ENCODE data around the gene COL28A1. TPM values are rescaled to one million over a fixed set of nuclear protein-coding genes. Genes with fewer than 3 reads are reported as not detected.
A peak's percentile ranks its signal among the peaks of the same experiment; 100 is the strongest.

Gene COL28A1
- total RNA-seq, 3 donors from 2014 or later (not counting 1 experiment from before 2014, with no cell fraction given), result 0.28 to 0.84 (median 0.45) TPM

GRCh38 chr7:7428806-7429205, 106.9 kb downstream of the COL28A1 start:
- H3K9me3 ChIP-seq (ENCODE audit: control insufficient read depth, insufficient read depth, low read length), result no peaks in the 10 kb centered on the region
- TF ChIP-seq CTCF (IDR thresholded peaks at IDR 0.05), result no peak
- Mint-ChIP-seq H3K9me3 (no peaks in the 10 kb centered on the region), H3K4me3 (no peak overlapping the region), H3K4me1 (peaks cover 0 to 7% of the 10 kb centered on the region in 2 donors), H3K36me3 (no peaks in the 10 kb centered on the region), H3K27ac (no peak overlapping the region), H3K27me3 (ENCODE audit: low read depth in 2 of 2) (peaks cover 12 to 18% of the 10 kb centered on the region in 2 donors)
- H3K27me3 ChIP-seq (ENCODE audit: control insufficient read depth, insufficient read depth, low read length), result no peaks in the 10 kb centered on the region
- 91% methylated on average over 4 of the region's 4 CpGs for WGBS (ENCODE audit: insufficient coverage)
- H3K4me1 ChIP-seq (ENCODE audit: control insufficient read depth, insufficient read depth, low read length), result peaks cover 5% of the 10 kb centered on the region
- no peak overlapping the region for H3K27ac ChIP-seq (ENCODE audit: low read length)
- no peak for ATAC-seq
- intact Hi-C loops (cut with micrococcal nuclease), result loop anchor here (10.0 kb wide), 3 partner anchors 96 to 336 kb away; no protein-coding TSS in a partner anchor
- H3K36me3 ChIP-seq (ENCODE audit: control insufficient read depth, insufficient read depth, low read length), result no peaks in the 10 kb centered on the region
- DNase-seq, result no peak
- no peak overlapping the region for H3K4me3 ChIP-seq (ENCODE audit: low read length)

- DNase-seq (no peak), ATAC-seq (no peak)
- Mint-ChIP-seq H3K27me3 (ENCODE audit: low read depth in 2 of 2) (peaks cover 12 to 18% of the 10 kb centered on the region in 2 donors), H3K27ac (no peak overlapping the region), H3K36me3 (no peaks in the 10 kb centered on the region), H3K4me1 (peaks cover 0 to 7% of the 10 kb centered on the region in 2 donors), H3K9me3 (no peaks in the 10 kb centered on the region), H3K4me3 (no peak overlapping the region)
- no peak overlapping the region for H3K27ac ChIP-seq (ENCODE audit: low read length)
- WGBS (ENCODE audit: insufficient coverage), result 91% methylated on average over 1 of the region's 1 CpG
- intact Hi-C loops (cut with micrococcal nuclease), result loop anchor here (10.0 kb wide), 3 partner anchors 97 to 337 kb away; no protein-coding TSS in a partner anchor
- H3K27me3 ChIP-seq (ENCODE audit: control insufficient read depth, insufficient read depth, low read length), result no peaks in the 10 kb centered on the region
- TF ChIP-seq CTCF (IDR thresholded peaks at IDR 0.05), result no peak
- no peaks in the 10 kb centered on the region for H3K36me3 ChIP-seq (ENCODE audit: control insufficient read depth, insufficient read depth, low read length)
- no peak overlapping the region for H3K4me3 ChIP-seq (ENCODE audit: low read length)
- H3K4me1 ChIP-seq (ENCODE audit: control insufficient read depth, insufficient read depth, low read length), result peaks cover 5% of the 10 kb centered on the region
- H3K9me3 ChIP-seq (ENCODE audit: control insufficient read depth, insufficient read depth, low read length), result no peaks in the 10 kb centered on the region
Measured at GRCh38 chr7:7427363-7427762, 108.3 kb downstream of the COL28A1 start.

GRCh38 chr7:7426676-7427075, 109.0 kb downstream of the COL28A1 start:
- H3K27ac ChIP-seq (ENCODE audit: low read length), result no peak overlapping the region
- no peaks in the 10 kb centered on the region for H3K9me3 ChIP-seq (ENCODE audit: control insufficient read depth, insufficient read depth, low read length)
- Mint-ChIP-seq H3K9me3 (no peaks in the 10 kb centered on the region), H3K27me3 (ENCODE audit: low read depth in 2 of 2) (peaks cover 12 to 14% of the 10 kb centered on the region in 2 donors), H3K27ac (no peak overlapping the region), H3K4me3 (no peak overlapping the region), H3K36me3 (no peaks in the 10 kb centered on the region), H3K4me1 (peaks cover 0 to 7% of the 10 kb centered on the region in 2 donors)
- no peaks in the 10 kb centered on the region for H3K36me3 ChIP-seq (ENCODE audit: control insufficient read depth, insufficient read depth, low read length)
- no peak overlapping the region for H3K4me3 ChIP-seq (ENCODE audit: low read length)
- WGBS (ENCODE audit: insufficient coverage), result 97% methylated on average over 2 of the region's 2 CpGs
- H3K4me1 ChIP-seq (ENCODE audit: control insufficient read depth, insufficient read depth, low read length), result peaks cover 5% of the 10 kb centered on the region
- H3K27me3 ChIP-seq (ENCODE audit: control insufficient read depth, insufficient read depth, low read length), result no peaks in the 10 kb centered on the region
- intact Hi-C loops (cut with micrococcal nuclease), result loop anchor here (10.0 kb wide), 3 partner anchors 98 to 338 kb away; no protein-coding TSS in a partner anchor
- ATAC-seq, result no peak
- no peak for DNase-seq
- no peak for TF ChIP-seq CTCF (IDR thresholded peaks at IDR 0.05)

GRCh38 chr7:7425321-7425720, 110.4 kb downstream of the COL28A1 start:
- intact Hi-C loops (cut with micrococcal nuclease), result loop anchor here (2.0 to 10.0 kb wide), 4 partner anchors 99 to 339 kb away; no protein-coding TSS in a partner anchor
- no peak for ATAC-seq

More at GRCh38 chr7:7425321-7425720, 110.4 kb downstream of the COL28A1 start:
- no peak for DNase-seq
- peaks cover 0 to 7% of the 10 kb centered on the region in 2 donors for H3K4me1 Mint-ChIP-seq
- H3K36me3 Mint-ChIP-seq, result no peaks in the 10 kb centered on the region
- H3K36me3 ChIP-seq (ENCODE audit: control insufficient read depth, insufficient read depth, low read length), result no peaks in the 10 kb centered on the region
- no peaks in the 10 kb centered on the region for H3K9me3 ChIP-seq (ENCODE audit: control insufficient read depth, insufficient read depth, low read length)
- no peaks in the 10 kb centered on the region for H3K9me3 Mint-ChIP-seq
- no peak overlapping the region for H3K27ac ChIP-seq (ENCODE audit: low read length)
- TF ChIP-seq CTCF (IDR thresholded peaks at IDR 0.05), result no peak
- peak overlapping the region; percentile 45 for H3K4me3 Mint-ChIP-seq
- H3K4me1 ChIP-seq (ENCODE audit: control insufficient read depth, insufficient read depth, low read length), result peaks cover 5% of the 10 kb centered on the region
- peaks cover 0 to 4% of the 10 kb centered on the region in 2 donors for H3K27me3 Mint-ChIP-seq (ENCODE audit: low read depth in 2 of 2)
- WGBS (ENCODE audit: insufficient coverage), result 87% methylated on average over 6 of the region's 7 CpGs
- H3K27me3 ChIP-seq (ENCODE audit: control insufficient read depth, insufficient read depth, low read length), result no peaks in the 10 kb centered on the region
- no peak overlapping the region for H3K27ac Mint-ChIP-seq
- H3K4me3 ChIP-seq (ENCODE audit: low read length), result no peak overlapping the region

Data from natural killer cell (primary cell).